HG03095 (cell line): ENCODE measurements around the gene FOXO6.
"Not testable (repeated sequence)": the region's sequence is repeated elsewhere in the genome, so short reads cannot be mapped to it uniquely, and the experiment has no call there.

Experiments
- ATAC-seq: cut with Tn5 transposase; IDR thresholded peaks from one replicate; pipeline ENCODE4 v1.9.1; 2021; ENCODE audit warnings: moderate library complexity; ENCODE audit not compliant: unreplicated experiment

FOXO6 gene

GRCh38 chr1:41328780-41329640, 32.2 kb upstream of the FOXO6 start:
- no peak for ATAC-seq

DNA sequence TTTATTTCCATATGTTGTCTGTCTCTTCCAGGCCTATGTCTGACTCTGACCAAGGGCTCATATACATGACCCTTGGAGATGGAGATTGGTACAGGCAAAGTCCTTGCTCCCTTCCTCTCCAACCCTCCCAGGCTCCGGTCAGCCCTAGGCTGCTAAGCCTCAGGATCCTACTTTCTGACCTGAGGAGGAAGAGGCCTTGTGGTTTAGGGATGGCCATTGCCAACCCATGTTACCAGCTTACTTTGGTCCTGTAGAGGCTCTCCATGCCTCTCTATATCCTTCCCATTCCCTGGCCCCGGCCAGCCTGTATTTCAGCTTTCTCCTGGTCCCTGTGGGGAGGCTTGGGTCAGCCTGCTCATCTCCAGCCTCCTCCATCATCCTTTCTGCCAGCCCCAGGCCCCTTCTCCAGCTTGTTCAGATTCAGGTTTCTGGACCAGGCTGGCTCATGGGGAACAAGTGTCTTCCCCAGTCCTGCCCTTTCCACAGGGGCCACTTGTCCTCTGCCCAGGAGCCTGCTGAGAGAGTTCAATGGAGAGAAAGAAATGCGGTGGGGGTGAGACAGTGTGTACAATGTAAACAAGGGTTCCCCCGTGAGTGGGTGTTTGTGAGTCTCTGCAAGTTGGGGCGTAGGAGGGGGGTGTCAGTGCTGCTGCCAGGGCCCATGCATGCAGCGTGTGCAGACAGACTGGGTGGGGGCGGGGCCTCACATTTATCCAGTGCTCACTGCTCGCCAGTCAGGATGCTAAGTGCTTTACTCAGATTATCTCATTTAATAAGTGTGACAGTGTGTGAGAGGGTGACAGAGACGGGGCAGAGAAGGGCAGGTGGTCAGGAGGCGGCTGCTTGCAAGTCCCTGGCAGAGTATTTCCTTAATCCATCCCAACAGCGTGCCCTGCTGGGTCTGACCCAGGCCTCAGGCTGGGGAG, 31.3 kb upstream of the FOXO6 start:
- ATAC-seq, result no peak

- ATAC-seq, result no peak
Measured at GRCh38 chr1:41330588-41331545, 30.4 kb upstream of the FOXO6 start.

DNA sequence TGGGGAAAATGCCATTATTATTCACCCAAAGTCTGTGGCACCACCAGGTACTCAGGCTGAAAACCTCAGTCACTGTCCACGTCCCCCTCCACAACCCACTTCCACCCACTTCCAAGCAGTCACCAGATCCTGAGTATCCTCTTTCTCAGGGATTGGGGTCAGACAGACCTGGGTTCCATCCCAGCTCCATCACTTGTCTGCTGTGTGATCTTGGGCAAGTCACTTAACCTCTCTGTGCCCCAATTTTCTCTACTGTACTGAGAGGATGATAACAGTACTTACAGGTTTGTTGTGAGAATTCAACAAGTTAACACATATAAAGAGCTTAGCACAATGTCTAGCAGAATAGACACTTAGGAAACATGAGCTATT, 29.7 kb upstream of the FOXO6 start:
- no peak for ATAC-seq

DNA sequence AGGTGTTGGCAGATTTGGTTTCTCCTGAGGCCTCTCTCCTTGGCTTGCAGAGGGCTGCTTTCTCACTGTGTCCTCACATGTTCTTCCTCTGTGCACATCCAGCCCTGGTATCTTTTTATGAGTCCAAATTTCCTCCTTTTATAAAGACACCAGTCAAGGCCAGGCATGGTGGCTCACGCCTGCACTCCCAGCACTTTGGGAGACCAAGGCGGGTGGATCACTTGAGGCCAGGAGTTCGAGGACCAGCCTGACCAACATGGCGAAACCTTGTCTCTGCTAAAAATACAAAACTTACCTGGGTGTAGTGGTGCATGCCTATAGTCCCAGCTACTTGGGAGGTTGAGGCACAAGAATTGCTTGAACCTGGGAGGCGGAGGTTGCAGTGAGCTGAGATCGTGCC, 29.1 kb upstream of the FOXO6 start:
- not testable (repeated sequence) for ATAC-seq

DNA sequence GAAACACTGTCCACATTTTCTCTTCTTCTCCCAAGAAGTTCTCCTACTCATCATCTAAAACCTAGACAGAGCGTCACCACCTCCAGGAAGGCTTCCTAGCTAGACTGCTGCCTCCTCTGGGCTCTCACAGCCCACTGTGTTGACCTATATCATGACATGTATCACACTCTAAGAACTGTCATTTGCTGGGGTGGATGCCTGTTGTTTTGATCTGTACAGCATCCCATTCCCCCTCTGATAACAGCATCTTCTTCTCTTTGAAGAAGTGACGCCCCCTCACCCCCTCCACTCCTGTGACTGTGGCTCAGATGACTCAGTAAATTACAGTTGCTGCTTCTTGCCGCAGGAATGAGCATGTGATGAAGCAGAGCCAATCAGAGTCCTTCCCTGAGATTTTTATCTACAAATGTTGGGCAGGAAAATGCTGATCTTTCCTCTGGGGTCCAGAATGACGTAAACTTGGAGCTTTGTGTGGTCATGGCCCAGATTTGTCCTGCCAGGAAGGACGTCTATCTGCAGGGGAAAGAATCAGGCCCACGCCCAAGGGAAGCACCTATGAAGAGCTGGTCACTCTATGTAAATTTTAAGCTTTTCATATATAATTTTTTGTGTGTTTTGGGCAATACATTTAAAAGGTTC, 28.0 kb upstream of the FOXO6 start:
- no peak for ATAC-seq

DNA sequence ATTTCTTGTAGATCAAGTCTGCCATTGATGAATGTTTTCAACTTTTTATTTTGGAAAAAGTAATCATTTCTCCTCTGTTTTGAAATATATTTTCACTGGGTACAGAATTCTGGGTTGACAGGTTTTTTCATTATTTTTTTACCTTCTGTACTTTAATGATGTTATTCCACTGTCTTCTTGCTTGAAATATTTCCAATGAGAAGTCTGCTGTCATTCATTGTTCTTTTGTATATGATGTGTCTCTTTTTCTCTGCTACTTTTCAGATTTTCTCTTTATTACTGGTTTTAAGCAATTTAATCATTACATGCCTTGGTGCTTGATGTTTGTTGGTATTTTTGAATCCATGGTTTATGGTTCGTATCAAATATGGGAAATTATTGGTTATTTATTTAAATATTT, 22.4 kb upstream of the FOXO6 start:
- no peak for ATAC-seq

DNA sequence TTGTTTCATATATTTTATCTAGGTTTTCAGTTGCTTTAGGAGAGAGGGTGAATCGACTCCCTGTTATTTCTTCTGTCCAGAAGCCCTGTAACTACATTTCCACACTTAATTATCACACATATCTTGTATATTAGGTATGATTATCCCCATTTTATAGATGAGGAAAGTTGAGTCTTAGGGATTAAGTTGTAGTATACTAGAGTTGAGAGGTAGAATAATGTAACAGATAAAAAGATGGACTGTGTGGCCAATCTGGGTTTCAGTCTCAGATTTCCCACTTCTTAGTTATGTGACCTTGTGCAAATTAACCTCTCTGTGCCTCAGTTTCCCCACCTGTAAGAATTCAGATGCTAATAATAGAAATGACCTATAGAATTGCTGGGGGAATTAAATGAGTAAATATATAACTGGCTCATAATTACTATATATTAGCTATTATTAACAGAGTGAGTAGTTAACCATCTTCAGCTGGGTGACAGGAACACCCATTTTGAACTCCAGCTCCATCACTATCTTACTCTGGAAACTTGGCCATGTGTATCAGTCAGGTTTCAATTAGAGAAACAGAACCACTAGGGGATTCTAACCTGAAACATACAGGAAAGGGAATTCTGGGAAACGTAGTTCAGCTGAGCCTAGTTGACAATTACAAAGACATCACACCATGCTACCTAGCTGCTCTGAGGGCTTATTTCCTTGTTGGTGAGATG, 20.4 kb upstream of the FOXO6 start:
- ATAC-seq, result no peak

DNA sequence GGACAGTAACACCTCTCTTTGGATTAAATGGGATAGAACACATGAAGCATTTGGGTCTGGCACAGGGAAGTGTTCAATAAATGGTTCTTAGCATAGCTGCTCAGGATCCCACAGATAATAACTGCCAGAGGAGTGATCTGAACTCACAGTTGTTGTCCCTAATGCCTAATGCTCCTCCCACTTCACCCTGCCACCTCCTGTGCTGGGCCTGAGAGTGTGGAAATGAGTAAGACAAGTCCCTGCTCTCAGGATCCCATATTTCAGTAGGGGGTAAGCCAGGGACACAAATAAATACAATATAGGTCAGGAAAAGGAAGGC, 19.9 kb upstream of the FOXO6 start:
- no peak for ATAC-seq

DNA sequence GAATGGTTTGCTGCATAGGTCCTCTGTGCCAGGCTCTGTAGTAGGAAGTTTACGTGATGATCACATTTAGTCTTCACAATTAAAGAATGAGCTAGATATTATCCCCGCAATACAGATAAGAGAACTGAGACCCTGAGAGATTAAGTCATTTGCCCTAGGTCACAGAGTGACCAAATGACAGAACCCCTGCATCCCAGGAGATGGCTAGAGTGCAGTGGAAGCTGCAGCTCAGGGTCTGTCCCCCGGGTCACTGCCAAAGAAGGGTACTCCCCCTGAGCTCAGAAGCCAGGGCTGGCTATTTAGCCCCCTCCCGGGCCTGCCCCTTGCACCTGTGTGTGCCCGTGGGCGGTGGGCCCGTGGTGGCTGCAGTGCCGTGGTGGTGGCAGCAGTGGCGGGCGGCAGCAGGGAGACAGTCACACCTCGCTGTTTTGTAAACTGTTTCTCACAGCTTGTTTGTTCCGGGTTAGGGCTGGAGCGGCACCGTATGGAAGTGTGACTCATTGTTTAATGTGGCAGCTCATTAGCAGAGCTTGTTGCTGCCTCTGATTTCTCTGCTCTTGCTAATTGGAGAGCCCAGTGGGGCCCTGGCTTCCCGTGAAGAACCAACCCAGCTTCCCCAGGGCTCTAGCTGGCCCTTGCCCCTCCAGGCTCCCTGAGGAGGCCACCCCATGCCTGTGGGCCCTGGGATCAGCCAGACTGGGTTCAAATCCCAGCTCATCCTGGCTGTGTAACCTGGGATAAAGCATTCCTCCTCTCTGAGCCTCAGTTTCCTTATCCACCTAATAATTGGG, 19.3 kb upstream of the FOXO6 start:
- no peak for ATAC-seq

DNA sequence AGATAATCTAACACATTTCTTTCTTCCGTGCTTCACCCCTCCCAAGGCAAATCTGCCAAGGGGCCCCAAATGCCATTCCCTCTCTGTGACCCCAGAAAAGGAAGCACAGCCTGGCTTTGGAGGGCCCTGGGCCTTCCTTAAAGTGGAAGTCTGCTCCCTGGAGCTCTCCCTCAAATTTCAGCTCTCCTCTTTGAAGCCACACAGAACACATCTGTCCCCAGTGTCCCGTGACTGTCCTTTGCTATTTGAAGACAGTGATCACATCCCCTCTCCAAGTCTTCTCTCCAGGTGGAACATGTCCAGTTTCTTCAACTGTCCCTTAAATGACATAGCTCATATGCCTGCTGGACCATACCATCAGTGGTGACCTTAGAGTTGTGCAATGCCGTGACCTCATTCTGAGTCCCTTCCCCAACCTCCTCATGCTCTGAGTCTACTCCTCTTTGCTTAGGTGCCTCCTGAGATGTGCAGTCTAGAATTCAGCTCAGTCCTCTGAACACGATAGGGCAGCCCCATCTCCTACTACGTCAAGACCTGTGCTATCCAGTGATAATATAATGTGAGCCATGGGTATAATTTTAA, 18.4 kb upstream of the FOXO6 start:
- ATAC-seq, result no peak

DNA sequence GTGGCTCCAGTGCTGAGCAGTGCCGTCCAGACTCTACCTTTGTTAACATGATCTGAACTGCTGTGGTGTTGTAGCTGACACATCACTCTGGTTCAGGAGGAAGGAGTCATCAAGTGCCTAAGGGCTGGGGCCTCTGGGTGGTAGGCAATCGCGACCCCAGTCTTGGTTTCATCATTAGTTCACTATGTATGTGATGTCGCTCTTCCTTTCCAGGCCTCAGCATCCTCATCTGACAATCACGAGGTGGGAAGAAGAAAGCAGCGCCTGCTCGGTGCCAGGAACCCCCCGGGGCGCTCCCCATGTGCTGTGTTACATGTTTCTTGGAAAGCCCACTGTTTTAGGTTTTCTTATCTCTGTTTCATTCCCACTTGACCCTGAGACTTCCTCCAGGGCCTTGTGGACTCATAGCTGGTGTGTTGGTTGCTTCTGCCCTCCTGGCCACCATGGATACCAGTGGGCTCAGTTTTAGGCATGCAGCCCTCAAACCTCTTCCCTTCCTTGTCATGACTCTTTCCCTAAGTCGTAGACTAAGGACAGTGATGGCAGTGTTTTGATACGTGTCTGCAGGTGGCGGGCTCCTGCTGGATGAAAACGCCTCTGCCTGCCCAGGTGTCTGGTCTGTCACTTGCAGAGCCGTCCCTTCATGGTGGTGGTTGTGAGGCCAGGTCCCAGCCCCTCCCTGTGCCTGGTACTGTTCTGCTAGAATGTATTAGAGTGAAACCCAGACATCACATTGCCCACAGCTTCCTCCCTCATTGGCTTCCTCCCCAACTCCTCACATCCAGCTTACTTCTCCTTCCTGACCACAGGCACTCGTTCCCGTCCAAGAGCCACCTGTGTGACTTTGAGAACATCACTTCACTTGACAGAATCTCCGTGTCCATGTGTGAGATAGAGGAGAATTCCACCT, 17.2 kb upstream of the FOXO6 start:
- no peak for ATAC-seq

- ATAC-seq, result no peak
Measured at GRCh38 chr1:41344708-41345159, 16.5 kb upstream of the FOXO6 start.

DNA sequence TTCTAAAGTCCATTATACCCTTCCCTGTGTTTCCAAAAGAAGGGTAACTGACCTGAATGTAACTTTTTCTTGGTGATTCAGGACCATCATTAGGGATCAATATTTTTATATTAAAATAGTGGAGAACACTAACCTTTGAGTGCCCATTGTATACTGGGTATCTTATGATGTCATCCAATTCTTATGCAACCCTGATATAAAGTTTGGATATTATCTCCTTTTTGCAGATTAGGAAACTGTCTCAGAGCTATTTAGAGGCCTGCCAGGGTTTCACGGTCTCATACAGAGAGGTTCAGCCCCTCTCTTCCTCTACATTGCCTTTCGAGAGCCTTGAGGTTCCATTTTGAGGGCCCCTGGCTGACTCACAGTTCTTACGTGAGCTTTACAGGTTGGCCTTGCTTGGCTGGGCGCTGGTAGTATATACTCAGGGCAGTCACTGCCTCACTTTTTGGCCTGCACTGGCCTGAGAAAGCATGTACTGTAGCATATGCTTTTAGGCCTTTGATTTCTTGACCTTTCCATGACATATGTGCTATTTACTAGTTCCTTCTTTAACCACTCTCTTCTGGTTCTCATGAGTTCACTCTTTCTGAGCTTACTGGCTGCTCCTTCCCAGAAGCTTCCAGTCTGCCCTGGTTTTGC, 15.7 kb upstream of the FOXO6 start:
- no peak for ATAC-seq

GRCh38 chr1:41347276-41347675, 14.0 kb upstream of the FOXO6 start:
- no peak for ATAC-seq

DNA sequence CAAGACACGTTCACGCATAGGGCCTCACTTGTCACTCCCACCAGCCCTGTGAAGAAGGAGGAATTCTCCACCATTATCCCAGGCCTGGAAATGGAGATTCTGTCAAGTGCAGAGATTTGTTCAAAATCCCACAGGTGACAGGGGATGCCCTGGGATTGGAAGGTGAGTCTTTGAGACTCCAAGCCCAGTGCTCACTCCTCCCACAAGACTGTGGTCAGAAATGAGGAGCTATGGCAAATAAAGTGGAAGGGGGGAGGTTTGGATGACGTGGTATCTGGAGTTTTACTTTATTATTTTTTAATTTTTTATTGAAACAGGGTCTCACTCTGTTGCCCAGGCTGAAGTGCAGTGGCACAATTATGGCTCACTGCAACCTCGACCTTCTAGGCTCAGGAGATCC, 12.8 kb upstream of the FOXO6 start:
- no peak for ATAC-seq

DNA sequence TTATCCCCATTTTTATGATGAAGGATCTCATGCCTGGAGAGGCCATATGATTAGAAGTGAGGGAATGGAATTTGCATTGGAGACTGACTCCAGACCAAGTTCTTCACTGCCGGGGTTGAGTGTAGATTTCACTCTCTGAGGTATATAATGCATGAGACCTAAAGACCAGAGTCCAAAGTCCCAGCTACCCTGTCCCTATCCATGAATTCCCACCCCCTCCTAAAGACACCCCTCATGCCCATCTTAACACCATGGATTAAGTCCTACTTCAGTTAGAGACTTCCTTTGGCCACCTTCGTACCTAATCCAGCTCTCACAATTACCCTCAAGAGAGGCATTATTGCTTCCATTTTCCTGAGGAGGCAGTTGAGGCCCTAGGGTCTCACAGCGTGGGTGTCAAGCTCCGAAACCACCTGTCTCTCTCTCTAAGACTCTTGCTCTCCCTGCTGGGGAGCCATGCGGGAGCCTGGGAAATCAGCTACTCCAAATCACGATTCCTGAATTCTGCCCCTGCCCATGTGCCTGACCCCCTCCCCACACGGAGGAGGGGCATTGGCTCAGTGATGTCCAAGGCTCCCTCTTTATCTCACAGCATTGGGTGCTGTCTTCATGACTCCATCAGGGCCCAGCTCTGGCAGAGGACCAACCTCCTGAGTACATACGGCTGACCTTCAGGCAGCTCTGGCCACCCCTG, 11.7 kb upstream of the FOXO6 start:
- ATAC-seq, result no peak
